ENCODE data around the gene SNX21. TPM values are rescaled to one million over a fixed set of nuclear protein-coding genes. Genes with fewer than 3 reads are reported as not detected.

SNX21 gene
- total and polyA plus RNA-seq, 2 donors (not counting 3 experiments of a cell fraction or from before 2014, with no cell fraction given) = 11.6 to 11.9 TPM

- ChIA-PET POLR2A (interaction anchor here (3.5 kb wide), 1 partner anchor 45 kb away, joined by 26 read pairs; the partner anchor contains the start of gene PCIF1), CTCF (interaction anchor here (0.9 to 4.9 kb wide), 4 partner anchors 8 to 82 kb away, joined by 3 to 35 read pairs (median 14); partner anchors contain the start of genes ZNF335 and ZSWIM1)
- Histone ChIP-seq H3K9ac (replicated peaks; ENCODE audit: extremely low read depth, insufficient read depth, low read length) (no peak overlapping the region), H3K4me3 (replicated peaks in 1 of 3; ENCODE audit: insufficient read depth in 1 of 3, low read depth in 1 of 3, low read length in 3 of 3) (no peak overlapping the region), H3K79me2 (ENCODE audit: control insufficient read depth, insufficient read depth, low read length) (peaks cover 4% of the 10 kb centered on the region), H3K9me3 (replicated peaks; ENCODE audit: control insufficient read depth, insufficient read depth, low read length) (no peaks in the 10 kb centered on the region), H3K27me3 (ENCODE audit: control insufficient read depth in 2 of 2, insufficient read depth in 2 of 2, low read length in 2 of 2) (no peaks in the 10 kb centered on the region), H3K4me2 (ENCODE audit: insufficient read depth, low read length) (no peak overlapping the region), H3K9me1 (replicated peaks; ENCODE audit: control insufficient read depth, extremely low read depth, insufficient read depth, low read length) (no peaks in the 10 kb centered on the region), H4K20me1 (replicated peaks; ENCODE audit: control insufficient read depth, extremely low read depth, insufficient read depth, low read length) (no peaks in the 10 kb centered on the region), H3K4me1 (ENCODE audit: control insufficient read depth, extremely low read depth, insufficient read depth, low read length) (peaks cover 31% of the 10 kb centered on the region), H3K36me3 (ENCODE audit: control insufficient read depth in 2 of 2, extremely low read depth in 1 of 2, insufficient read depth in 2 of 2, low read length in 2 of 2) (peaks cover under 1 to 12% of the 10 kb centered on the region in 2 experiments), H2AFZ (ENCODE audit: low read depth, low read length) (no peak overlapping the region), H3K27ac (ENCODE audit: insufficient read depth, low read depth, low read length) (no peak overlapping the region)
- intact Hi-C loops (cut with micrococcal nuclease) = no loop called here
- DNase-seq (ENCODE audit: low read depth, low spot score) = no peak
- no TSS peak for BruUV-seq (replicated peaks)
- no peak for FAIRE-seq
- dilution Hi-C loops (cut with MboI; ENCODE audit: extremely low pct_ligation_motif_present, low sequenced_read_pairs) = no loop called here
- TF ChIP-seq FOS (IDR thresholded peaks at IDR 0.05; ENCODE audit: borderline replicate concordance, insufficient read depth, low read length) (no peak), POLR2AphosphoS5 (IDR thresholded peaks at IDR 0.05; ENCODE audit: insufficient read depth, low read depth, low read length) (no peak), GATA2 (IDR thresholded peaks at IDR 0.05; ENCODE audit: insufficient read depth, insufficient read length, low read depth, low read length) (no peak), JUN (IDR thresholded peaks at IDR 0.05; ENCODE audit: borderline replicate concordance, insufficient read depth, insufficient read length, low read depth) (no peak), POLR2A (IDR thresholded peaks at IDR 0.05; ENCODE audit: low read depth, low read length) (no peak), MYC (IDR thresholded peaks at IDR 0.05; ENCODE audit: low read depth, low read length) (no peak), EZH2 (IDR thresholded peaks at IDR 0.05; ENCODE audit: borderline replicate concordance, low read depth, low read length, severe bottlenecking) (no peak)
- TF ChIP-seq, protein P1, sequence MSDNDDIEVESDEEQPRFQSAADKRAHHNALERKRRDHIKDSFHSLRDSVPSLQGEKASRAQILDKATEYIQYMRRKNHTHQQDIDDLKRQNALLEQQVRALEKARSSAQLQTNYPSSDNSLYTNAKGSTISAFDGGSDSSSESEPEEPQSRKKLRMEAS (IDR thresholded peaks at IDR 0.05; ENCODE audit: insufficient read depth, insufficient read length) = no peak
- TF ChIP-seq, protein P2, sequence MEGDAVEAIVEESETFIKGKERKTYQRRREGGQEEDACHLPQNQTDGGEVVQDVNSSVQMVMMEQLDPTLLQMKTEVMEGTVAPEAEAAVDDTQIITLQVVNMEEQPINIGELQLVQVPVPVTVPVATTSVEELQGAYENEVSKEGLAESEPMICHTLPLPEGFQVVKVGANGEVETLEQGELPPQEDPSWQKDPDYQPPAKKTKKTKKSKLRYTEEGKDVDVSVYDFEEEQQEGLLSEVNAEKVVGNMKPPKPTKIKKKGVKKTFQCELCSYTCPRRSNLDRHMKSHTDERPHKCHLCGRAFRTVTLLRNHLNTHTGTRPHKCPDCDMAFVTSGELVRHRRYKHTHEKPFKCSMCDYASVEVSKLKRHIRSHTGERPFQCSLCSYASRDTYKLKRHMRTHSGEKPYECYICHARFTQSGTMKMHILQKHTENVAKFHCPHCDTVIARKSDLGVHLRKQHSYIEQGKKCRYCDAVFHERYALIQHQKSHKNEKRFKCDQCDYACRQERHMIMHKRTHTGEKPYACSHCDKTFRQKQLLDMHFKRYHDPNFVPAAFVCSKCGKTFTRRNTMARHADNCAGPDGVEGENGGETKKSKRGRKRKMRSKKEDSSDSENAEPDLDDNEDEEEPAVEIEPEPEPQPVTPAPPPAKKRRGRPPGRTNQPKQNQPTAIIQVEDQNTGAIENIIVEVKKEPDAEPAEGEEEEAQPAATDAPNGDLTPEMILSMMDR (IDR thresholded peaks at IDR 0.05; ENCODE audit: extremely low read depth in 1 of 2, insufficient read depth in 1 of 2, low read depth in 1 of 2, low read length in 2 of 2) = no peak
These were observed 55.1 kb downstream of the SNX21 start for GRCh38 chr20:45888681-45889080.
